Naive thymus-derived CD8-positive, alpha-beta T cell (primary cell): Measurements from ENCODE around the gene NEB. TPM values are rescaled to one million over a fixed set of nuclear protein-coding genes. Genes with fewer than 3 reads are reported as not detected.
A peak's percentile ranks its signal among the peaks of the same experiment; 100 is the strongest.
"Not testable (repeated sequence)": the region's sequence is repeated elsewhere in the genome, so short reads cannot be mapped to it uniquely, and the experiment has no call there.

ENCODE experiments used
- ATAC-seq, 2 donors: fragments of 150-1000 bp; cut with Tn5 transposase in 1 of 2; sonication (Bioruptor Pico), chemical (Tn5 transposase) in 1 of 2; 1 replicate in 1 of 2; 2 replicates in 1 of 2; pipeline ENCODE4 v1.10.0; 2021; ENCODE audit warnings: mild to moderate bottlenecking in 2 of 2, moderate library complexity in 2 of 2
- POLR2A ChIA-PET: fragments of 350-600 bp; sonication (Branson Sonifier 250); formaldehyde crosslinking; loops from one replicate; lab custom pipeline; 2021; ENCODE audit warnings: antibody characterized with exemption; lab: Charles Lee
- DNase-seq, 10 donors: peaks; one replicate each; pipeline versions ENCODE4 v3.0.0 to v3.0.0-alpha.2; 2020 to 2022
- H3K27ac Mint-ChIP-seq, 10 donors: one replicate each; pipeline ENCODE4 v1.8.0; 2020 to 2022; ENCODE audit warnings: mild to moderate bottlenecking in 10 of 10, mixed read lengths in 10 of 10, moderate library complexity in 4 of 10, inconsistent platforms in 1 of 10
- H3K27me3 Mint-ChIP-seq, 5 donors: one replicate each; pipeline ENCODE4 v1.8.0; 2021 to 2022; ENCODE audit warnings: mixed read lengths in 5 of 5
- H3K36me3 Mint-ChIP-seq, 3 donors: one replicate each; pipeline ENCODE4 v1.8.0; 2020 to 2022; ENCODE audit warnings: mixed read lengths in 3 of 3, mild to moderate bottlenecking in 2 of 3, inconsistent platforms in 1 of 3
- H3K4me1 Mint-ChIP-seq, 4 donors: one replicate each; pipeline ENCODE4 v1.8.0; 2021 to 2022; ENCODE audit warnings: mixed read lengths in 4 of 4
- H3K4me3 Mint-ChIP-seq, 10 donors: one replicate each; pipeline ENCODE4 v1.8.0; 2020 to 2022; ENCODE audit warnings: mild to moderate bottlenecking in 10 of 10, mixed read lengths in 10 of 10, moderate library complexity in 6 of 10, inconsistent platforms in 1 of 10
- H3K9me3 Mint-ChIP-seq, 9 donors: one replicate each; pipeline ENCODE4 v1.8.0; 2020 to 2022; ENCODE audit warnings: mixed read lengths in 9 of 9, mild to moderate bottlenecking in 3 of 9, inconsistent platforms in 1 of 9, moderate library complexity in 1 of 9
- polyA plus RNA-seq, 3 donors: library from polyadenylated mRNA; unstranded; fragments of 300-500 nt; fragmentation: Illumina TruSeq; gene quantifications; one replicate each; pipeline ENCODE4 v1.2.3, GENCODE V29; 2021
- total RNA-seq, 8 experiments: library from RNA in 2 of 8; stranded (reverse) in 2 of 8; gene quantifications; one replicate each; pipeline ENCODE4 v1.2.3 and lab custom pipeline; 2021 to 2026

Gene NEB
- total and polyA plus RNA-seq, 5 experiments from 2014 or later, result 0.48 to 1.7 (median 1.1) TPM; not detected in 2

GRCh38 chr2:151614606-151615306 is 119.5 kb downstream of the NEB start:
- ATAC-seq (no peak), DNase-seq (no peak)
- H3K27me3 Mint-ChIP-seq, result no peaks in the 10 kb centered on the region
- no peaks in the 10 kb centered on the region for H3K9me3 Mint-ChIP-seq
- no peak overlapping the region for H3K4me3 Mint-ChIP-seq
- peaks cover 0 to 12% (median 5%) of the 10 kb centered on the region in 4 donors for H3K4me1 Mint-ChIP-seq
- POLR2A ChIA-PET, result no interaction called here
- H3K36me3 Mint-ChIP-seq, result no peaks in the 10 kb centered on the region
- H3K27ac Mint-ChIP-seq, result peak overlapping the region in 1 of 10 donors; percentile 9

GRCh38 chr2:151614159-151614558 is 120.1 kb downstream of the NEB start:
- POLR2A ChIA-PET, result no interaction called here
- Mint-ChIP-seq H3K9me3 (no peaks in the 10 kb centered on the region), H3K27ac (no peak overlapping the region), H3K4me3 (no peak overlapping the region), H3K4me1 (peaks cover 0 to 12% (median 5%) of the 10 kb centered on the region in 4 donors), H3K27me3 (no peaks in the 10 kb centered on the region), H3K36me3 (no peaks in the 10 kb centered on the region)
- no peak for ATAC-seq
- no peak for DNase-seq

GRCh38 chr2:151611351-151611750 is 122.9 kb downstream of the NEB start:
- H3K4me3 Mint-ChIP-seq, result no peak overlapping the region
- peaks cover 0 to 12% (median 5%) of the 10 kb centered on the region in 4 donors for H3K4me1 Mint-ChIP-seq
- POLR2A ChIA-PET, result no interaction called here
- no peak for DNase-seq
- H3K27ac Mint-ChIP-seq, result no peak overlapping the region
- no peak for ATAC-seq
- H3K9me3 Mint-ChIP-seq, result no peaks in the 10 kb centered on the region
- no peaks in the 10 kb centered on the region for H3K36me3 Mint-ChIP-seq
- H3K27me3 Mint-ChIP-seq, result no peaks in the 10 kb centered on the region

- POLR2A ChIA-PET, result no interaction called here
- Mint-ChIP-seq H3K36me3 (no peaks in the 10 kb centered on the region), H3K9me3 (no peaks in the 10 kb centered on the region), H3K4me1 (peaks cover 0 to 11% (median 6%) of the 10 kb centered on the region in 4 donors), H3K27me3 (no peaks in the 10 kb centered on the region), H3K4me3 (no peak overlapping the region), H3K27ac (peak overlapping the region in 1 of 10 donors; percentile 39)
- DNase-seq (no peak), ATAC-seq (no peak)
Observed at GRCh38 chr2:151610310-151610709, 124.0 kb downstream of the NEB start.

- Mint-ChIP-seq H3K27ac (no peak overlapping the region), H3K9me3 (no peaks in the 10 kb centered on the region), H3K4me1 (peaks cover 0 to 5% (median 5%) of the 10 kb centered on the region in 4 donors), H3K36me3 (no peaks in the 10 kb centered on the region), H3K27me3 (no peaks in the 10 kb centered on the region), H3K4me3 (no peak overlapping the region)
- ATAC-seq, result no peak
- POLR2A ChIA-PET, result no interaction called here
- no peak for DNase-seq
Observed at GRCh38 chr2:151609705-151610104, 124.6 kb downstream of the NEB start.

GRCh38 chr2:151607459-151608424 is 126.5 kb downstream of the NEB start:
- H3K4me1 Mint-ChIP-seq, H3K27me3 Mint-ChIP-seq, ATAC-seq, DNase-seq, H3K4me3 Mint-ChIP-seq, POLR2A ChIA-PET, H3K36me3 Mint-ChIP-seq, H3K27ac Mint-ChIP-seq, H3K9me3 Mint-ChIP-seq: not testable (repeated sequence)

- H3K27me3 Mint-ChIP-seq, H3K4me3 Mint-ChIP-seq, POLR2A ChIA-PET, H3K4me1 Mint-ChIP-seq, H3K9me3 Mint-ChIP-seq, H3K27ac Mint-ChIP-seq, ATAC-seq, DNase-seq, H3K36me3 Mint-ChIP-seq: not testable (repeated sequence)
Observed at GRCh38 chr2:151603530-151603929, 130.7 kb downstream of the NEB start.

GRCh38 chr2:151602402-151602801 is 131.9 kb downstream of the NEB start:
- H3K27ac Mint-ChIP-seq, H3K4me1 Mint-ChIP-seq, H3K4me3 Mint-ChIP-seq, H3K36me3 Mint-ChIP-seq, H3K27me3 Mint-ChIP-seq, POLR2A ChIA-PET, DNase-seq, ATAC-seq, H3K9me3 Mint-ChIP-seq: not testable (repeated sequence)

GRCh38 chr2:151601803-151602202 is 132.5 kb downstream of the NEB start:
- peak in 1 of 2 donors; percentile 38 for ATAC-seq
- DNase-seq, H3K4me3 Mint-ChIP-seq, POLR2A ChIA-PET, H3K9me3 Mint-ChIP-seq, H3K36me3 Mint-ChIP-seq, H3K27me3 Mint-ChIP-seq, H3K4me1 Mint-ChIP-seq, H3K27ac Mint-ChIP-seq: not testable (repeated sequence)

GRCh38 chr2:151596903-151597608 is 137.2 kb downstream of the NEB start:
- H3K27me3 Mint-ChIP-seq, POLR2A ChIA-PET, H3K9me3 Mint-ChIP-seq, H3K4me3 Mint-ChIP-seq, H3K4me1 Mint-ChIP-seq, H3K27ac Mint-ChIP-seq, DNase-seq, ATAC-seq, H3K36me3 Mint-ChIP-seq: not testable (repeated sequence)

- ATAC-seq, DNase-seq, H3K27ac Mint-ChIP-seq, H3K4me1 Mint-ChIP-seq, H3K9me3 Mint-ChIP-seq, H3K4me3 Mint-ChIP-seq, H3K36me3 Mint-ChIP-seq, POLR2A ChIA-PET, H3K27me3 Mint-ChIP-seq: not testable (repeated sequence)
Observed at GRCh38 chr2:151591908-151592255, 142.4 kb downstream of the NEB start.

- peak in 1 of 2 donors; percentile 51 for ATAC-seq
- H3K27me3 Mint-ChIP-seq, POLR2A ChIA-PET, H3K36me3 Mint-ChIP-seq, H3K4me3 Mint-ChIP-seq, H3K9me3 Mint-ChIP-seq, H3K4me1 Mint-ChIP-seq, H3K27ac Mint-ChIP-seq: not testable (repeated sequence)
- DNase-seq, result peak in 3 of 10 donors; percentile 10 to 28 (median 28)
Observed at GRCh38 chr2:151591250-151591907, 142.9 kb downstream of the NEB start.
